Measurements from ENCODE around the gene RIMKLB.
A peak's percentile ranks its signal among the peaks of the same experiment; 100 is the strongest.

Gene RIMKLB

GRCh38 chr12:8697476-8698131, at the start of gene RIMKLB:
Gene RIMKLB, plus strand, starts transcription at chr12:8697991. Its CDS starts 15,876 bp downstream, at chr12:8713867.
- DNase-seq (ENCODE audit: low spot score), result peak; percentile 87

GRCh38 chr12:8648576-8649205, 49.1 kb upstream of the RIMKLB start:
- DNase-seq (ENCODE audit: low spot score), result no peak

GRCh38 chr12:8655421-8655820, 42.4 kb upstream of the RIMKLB start:
- DNase-seq (ENCODE audit: low spot score), result no peak

- DNase-seq (ENCODE audit: low spot score), result peak; percentile 91
Observed at GRCh38 chr12:8658346-8658745, 39.4 kb upstream of the RIMKLB start.

GRCh38 chr12:8661016-8661415, 36.8 kb upstream of the RIMKLB start:
- DNase-seq (ENCODE audit: low spot score), result no peak

DNA sequence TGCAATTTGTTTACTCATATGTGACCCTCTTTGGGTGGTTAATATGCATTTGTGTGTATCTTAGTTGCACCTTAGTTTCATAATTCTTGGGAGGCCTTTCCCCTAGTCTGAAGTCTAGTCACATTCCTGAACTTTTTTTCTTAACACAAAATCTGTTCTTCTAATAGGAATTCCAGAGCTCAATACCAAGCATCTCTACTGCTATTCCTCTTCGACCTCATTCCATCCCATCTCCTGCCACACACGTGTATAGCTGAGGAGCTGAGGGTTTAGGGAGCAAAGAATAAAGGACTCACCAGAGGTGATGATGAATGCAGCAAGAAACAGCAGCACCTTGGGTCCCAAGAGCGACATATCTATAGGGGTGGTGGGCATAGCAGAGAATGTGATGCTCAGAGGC, 36.0 kb upstream of the RIMKLB start:
- no peak for DNase-seq (ENCODE audit: low spot score)

- peak; percentile 23 for DNase-seq (ENCODE audit: low spot score)
Observed at GRCh38 chr12:8662593-8662992, 35.2 kb upstream of the RIMKLB start, which contains the start of gene MFAP5. Gene MFAP5, minus strand, starts transcription at chr12:8662826. Its CDS starts 722 bp downstream, at chr12:8662104.

GRCh38 chr12:8664228-8664913, 33.4 kb upstream of the RIMKLB start:
- no peak for DNase-seq (ENCODE audit: low spot score)

DNA sequence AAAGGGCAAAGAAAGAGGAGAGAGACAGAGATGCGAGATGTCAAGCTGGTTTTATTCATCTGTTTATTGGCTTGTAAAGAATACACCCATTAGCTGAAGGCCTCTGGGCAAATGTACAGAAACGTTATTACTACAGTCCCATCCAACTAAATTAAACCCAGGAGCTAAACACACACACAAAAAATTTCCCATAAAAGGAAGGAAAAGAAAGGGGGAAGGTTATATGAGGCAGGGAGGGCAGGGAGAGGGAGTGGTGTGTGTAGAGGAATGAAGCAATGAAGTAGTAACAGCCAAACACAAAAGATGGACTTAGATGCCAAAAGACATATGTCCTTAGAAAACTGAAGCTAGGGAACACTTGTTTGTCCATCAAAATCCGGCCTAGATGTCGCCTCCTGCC, 32.0 kb upstream of the RIMKLB start:
- DNase-seq (ENCODE audit: low spot score), result no peak

GRCh38 chr12:8667270-8667669, 30.5 kb upstream of the RIMKLB start:
- no peak for DNase-seq (ENCODE audit: low spot score)

DNA sequence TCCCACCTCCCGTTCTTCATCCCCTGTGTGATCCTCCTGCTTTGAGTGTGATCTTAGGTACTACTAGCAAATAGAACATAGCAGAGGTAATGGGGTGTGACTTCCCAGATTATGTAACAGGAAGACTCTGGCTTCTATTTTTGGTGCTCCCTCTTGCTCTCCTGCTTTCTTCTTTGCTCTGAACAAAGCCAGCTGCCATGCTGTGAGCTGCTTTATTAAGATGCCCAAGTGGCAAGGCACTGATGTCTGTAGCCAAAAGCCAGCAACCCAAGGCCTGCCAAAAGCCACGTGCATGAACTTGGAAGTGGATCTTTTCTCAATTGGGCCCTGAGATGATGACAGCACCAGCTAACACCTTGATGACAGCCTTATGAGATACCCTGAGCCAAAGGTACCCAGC, 29.4 kb upstream of the RIMKLB start:
- DNase-seq (ENCODE audit: low spot score), result no peak

DNA sequence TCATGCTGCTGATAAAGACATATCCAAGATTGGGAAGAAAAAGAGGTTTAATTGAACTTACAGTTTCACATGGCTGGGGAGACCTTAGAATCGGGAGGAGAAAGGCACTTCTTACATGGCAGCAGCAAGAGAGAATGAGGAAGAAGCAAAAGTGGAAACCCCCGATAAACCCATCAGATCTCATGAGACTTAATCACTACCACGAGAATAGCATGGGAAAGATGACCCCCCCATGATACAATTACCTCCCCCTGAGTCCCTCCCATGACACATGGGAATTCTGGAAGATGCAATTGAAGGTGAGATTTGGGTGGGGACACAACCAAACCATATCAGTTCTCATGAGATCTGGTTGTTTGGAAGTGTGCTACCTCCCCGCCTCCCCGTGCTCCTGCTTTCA, 25.4 kb upstream of the RIMKLB start:
- DNase-seq (ENCODE audit: low spot score), result no peak

- DNase-seq (ENCODE audit: low spot score), result peak; percentile 68
Observed at GRCh38 chr12:8675591-8676036, 22.2 kb upstream of the RIMKLB start.

DNA sequence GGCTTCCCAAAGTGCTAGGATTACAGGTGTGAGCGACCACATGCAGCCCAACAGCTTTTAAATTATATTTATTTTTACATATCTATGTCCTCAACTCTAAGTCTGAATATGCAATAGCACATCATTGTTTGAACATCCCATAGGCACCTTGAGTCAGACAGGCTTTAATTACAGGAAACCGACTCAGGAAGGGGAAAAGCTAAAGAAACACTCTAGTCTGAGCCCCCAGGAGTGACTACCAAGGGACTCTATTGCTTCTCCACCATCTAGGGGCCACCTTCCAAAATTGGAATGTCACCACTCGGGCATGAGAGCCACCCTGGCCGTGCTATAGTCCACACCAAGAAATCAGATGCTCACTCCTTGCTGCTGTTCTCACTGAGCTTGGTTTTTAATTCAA, 21.1 kb upstream of the RIMKLB start:
- DNase-seq (ENCODE audit: low spot score), result no peak

- no peak for DNase-seq (ENCODE audit: low spot score)
Observed at GRCh38 chr12:8677362-8677761, 20.4 kb upstream of the RIMKLB start.

GRCh38 chr12:8678661-8679111, 19.1 kb upstream of the RIMKLB start:
- peak; percentile 65 for DNase-seq (ENCODE audit: low spot score)

DNA sequence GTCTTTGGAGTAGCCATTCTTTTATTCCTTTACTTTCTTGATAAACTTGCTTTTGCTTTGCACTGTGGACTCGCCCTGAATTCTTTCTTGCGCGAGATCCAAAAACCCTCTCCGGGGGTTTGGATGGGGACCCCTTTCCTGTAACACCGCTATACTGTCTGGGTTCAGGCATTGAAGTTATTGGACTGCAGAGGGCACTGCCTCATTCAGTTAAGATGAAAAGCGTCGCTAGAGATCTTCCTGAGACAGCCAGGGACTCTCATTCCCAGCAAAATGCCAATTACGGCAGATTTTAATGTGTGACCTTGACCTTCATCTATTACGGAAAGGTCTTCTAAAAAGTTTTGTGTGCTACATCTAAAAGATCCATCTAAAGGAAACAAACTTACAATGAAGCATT, 17.3 kb upstream of the RIMKLB start:
- no peak for DNase-seq (ENCODE audit: low spot score)

- DNase-seq (ENCODE audit: low spot score), result peak; percentile 39
Observed at GRCh38 chr12:8681129-8681884, 16.5 kb upstream of the RIMKLB start.

- DNase-seq (ENCODE audit: low spot score), result no peak
Observed at GRCh38 chr12:8685051-8685450, 12.7 kb upstream of the RIMKLB start.

GRCh38 chr12:8687846-8688601, 9.8 kb upstream of the RIMKLB start:
- DNase-seq (ENCODE audit: low spot score), result peak; percentile 76

DNA sequence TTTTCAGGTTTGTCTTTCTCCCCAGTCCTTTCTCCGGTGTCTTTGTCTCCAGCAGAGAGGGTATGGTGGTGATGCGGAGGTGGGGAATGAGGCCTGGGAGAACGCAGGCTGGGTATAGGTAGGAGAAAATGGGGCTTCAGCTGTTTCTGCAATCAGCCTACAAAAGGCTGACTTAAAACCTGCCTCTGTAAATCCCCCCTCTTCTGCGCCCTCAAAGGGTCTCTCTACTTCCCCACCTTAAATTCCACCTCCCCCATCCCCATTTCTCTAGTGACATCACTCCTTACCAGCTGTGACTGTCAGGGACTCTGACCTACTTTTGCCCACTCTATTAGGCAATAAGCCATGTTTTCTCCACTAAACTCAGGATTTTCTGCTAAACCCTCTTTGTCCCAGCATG, 8.1 kb upstream of the RIMKLB start:
- DNase-seq (ENCODE audit: low spot score), result no peak

GRCh38 chr12:8692573-8692972, 5.2 kb upstream of the RIMKLB start:
- DNase-seq (ENCODE audit: low spot score), result peak; percentile 51

Data from kidney tubule cell (primary cell).